Bronchial epithelial cell (primary cell): Measurements from ENCODE around the gene TNFRSF17. TPM values are rescaled to one million over a fixed set of nuclear protein-coding genes. Genes with fewer than 3 reads are reported as not detected.
"Not testable (repeated sequence)": the region's sequence is repeated elsewhere in the genome, so short reads cannot be mapped to it uniquely, and the experiment has no call there.

Experiments used
- DNase-seq: peaks from one replicate; pipeline ENCODE4 v3.0.0-alpha.2; 2010; ENCODE audit warnings: low read depth
- FAIRE-seq: peaks from 2 replicates; lab custom pipeline; 2011; peaks lifted over from hg19 to GRCh38; lab: Jason Lieb, UNC
- H3K27me3 ChIP-seq: 2 replicates; pipeline ENCODE4 v1.5.1; 2011; ENCODE audit warnings: low read length; ENCODE audit not compliant: control insufficient read depth, insufficient read depth
- H3K36me3 ChIP-seq: 2 replicates; pipeline ENCODE4 v1.5.1; 2011; ENCODE audit warnings: low read length; ENCODE audit not compliant: control insufficient read depth, insufficient read depth
- H3K4me3 ChIP-seq: 2 replicates; pipeline ENCODE4 v1.5.1; 2011; ENCODE audit warnings: mild to moderate bottlenecking, low read depth, low read length, control low read depth
- CTCF ChIP-seq: IDR thresholded peaks from 2 replicates; pipeline ENCODE4 v1.5.1; 2011; ENCODE audit warnings: mild to moderate bottlenecking, moderate library complexity, low read length, control low read depth, inconsistent platforms; ENCODE audit not compliant: insufficient read depth, severe bottlenecking
- total RNA-seq: library from RNA; depleted of rRNA; stranded (reverse); fragments of >200 nt; gene quantifications from 2 replicates; pipeline ENCODE4 v1.2.1, GENCODE V29; 2014

TNFRSF17 gene
- total RNA-seq, 1 donor from 2014 or later, result not detected

- DNase-seq, result no peak
- no peak for FAIRE-seq
- Histone ChIP-seq H3K36me3 (no peaks in the 10 kb centered on the region), H3K4me3 (no peak overlapping the region), H3K27me3 (no peaks in the 10 kb centered on the region)
- TF ChIP-seq CTCF, result no peak
Observed at GRCh38 chr16:11967195-11967911, 2.3 kb downstream of the TNFRSF17 start.

GRCh38 chr16:11968577-11968976 lies 3.6 kb downstream of the TNFRSF17 start:
- Histone ChIP-seq H3K4me3 (no peak overlapping the region), H3K36me3 (no peaks in the 10 kb centered on the region), H3K27me3 (no peaks in the 10 kb centered on the region)
- FAIRE-seq (no peak), DNase-seq (no peak)
- TF ChIP-seq CTCF, result no peak

GRCh38 chr16:11970292-11970691 lies 5.3 kb downstream of the TNFRSF17 start:
- FAIRE-seq, result not testable (repeated sequence)

GRCh38 chr16:11972128-11972527 lies 7.1 kb downstream of the TNFRSF17 start:
- H3K36me3 ChIP-seq, result no peaks in the 10 kb centered on the region
- FAIRE-seq (no peak), DNase-seq (no peak)
- no peak for TF ChIP-seq CTCF
- no peak overlapping the region for H3K4me3 ChIP-seq
- H3K27me3 ChIP-seq, result no peaks in the 10 kb centered on the region

More at GRCh38 chr16:11970292-11970691, 5.3 kb downstream of the TNFRSF17 start:
- not testable (repeated sequence) for H3K27me3 ChIP-seq, H3K36me3 ChIP-seq, H3K4me3 ChIP-seq, DNase-seq

- no peak overlapping the region for H3K4me3 ChIP-seq
- DNase-seq (peak; percentile 35), FAIRE-seq (no peak)
- no peak for TF ChIP-seq CTCF
- H3K36me3 ChIP-seq, result no peaks in the 10 kb centered on the region
- no peaks in the 10 kb centered on the region for H3K27me3 ChIP-seq
Observed at GRCh38 chr16:11973070-11973469, 8.1 kb downstream of the TNFRSF17 start.

- TF ChIP-seq CTCF, result no peak
- H3K4me3 ChIP-seq, result peak overlapping the region; percentile 57
- no peak for FAIRE-seq
- H3K36me3 ChIP-seq, result no peaks in the 10 kb centered on the region
- H3K27me3 ChIP-seq, result no peaks in the 10 kb centered on the region
- DNase-seq, result no peak
Observed at GRCh38 chr16:11976850-11977375, 11.9 kb downstream of the TNFRSF17 start.
